LoVo (cell line): Measurements from ENCODE around the gene BNIP2.
A peak's percentile ranks its signal among the peaks of the same experiment; 100 is the strongest.
"Not testable (repeated sequence)": the region's sequence is repeated elsewhere in the genome, so short reads cannot be mapped to it uniquely, and the experiment has no call there.

Experiments used
- DNase-seq: peaks from one replicate; pipeline ENCODE4 v3.0.0-alpha.2; 2016; ENCODE audit warnings: low spot score

BNIP2 gene, protein sequence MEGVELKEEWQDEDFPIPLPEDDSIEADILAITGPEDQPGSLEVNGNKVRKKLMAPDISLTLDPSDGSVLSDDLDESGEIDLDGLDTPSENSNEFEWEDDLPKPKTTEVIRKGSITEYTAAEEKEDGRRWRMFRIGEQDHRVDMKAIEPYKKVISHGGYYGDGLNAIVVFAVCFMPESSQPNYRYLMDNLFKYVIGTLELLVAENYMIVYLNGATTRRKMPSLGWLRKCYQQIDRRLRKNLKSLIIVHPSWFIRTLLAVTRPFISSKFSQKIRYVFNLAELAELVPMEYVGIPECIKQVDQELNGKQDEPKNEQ

DNA sequence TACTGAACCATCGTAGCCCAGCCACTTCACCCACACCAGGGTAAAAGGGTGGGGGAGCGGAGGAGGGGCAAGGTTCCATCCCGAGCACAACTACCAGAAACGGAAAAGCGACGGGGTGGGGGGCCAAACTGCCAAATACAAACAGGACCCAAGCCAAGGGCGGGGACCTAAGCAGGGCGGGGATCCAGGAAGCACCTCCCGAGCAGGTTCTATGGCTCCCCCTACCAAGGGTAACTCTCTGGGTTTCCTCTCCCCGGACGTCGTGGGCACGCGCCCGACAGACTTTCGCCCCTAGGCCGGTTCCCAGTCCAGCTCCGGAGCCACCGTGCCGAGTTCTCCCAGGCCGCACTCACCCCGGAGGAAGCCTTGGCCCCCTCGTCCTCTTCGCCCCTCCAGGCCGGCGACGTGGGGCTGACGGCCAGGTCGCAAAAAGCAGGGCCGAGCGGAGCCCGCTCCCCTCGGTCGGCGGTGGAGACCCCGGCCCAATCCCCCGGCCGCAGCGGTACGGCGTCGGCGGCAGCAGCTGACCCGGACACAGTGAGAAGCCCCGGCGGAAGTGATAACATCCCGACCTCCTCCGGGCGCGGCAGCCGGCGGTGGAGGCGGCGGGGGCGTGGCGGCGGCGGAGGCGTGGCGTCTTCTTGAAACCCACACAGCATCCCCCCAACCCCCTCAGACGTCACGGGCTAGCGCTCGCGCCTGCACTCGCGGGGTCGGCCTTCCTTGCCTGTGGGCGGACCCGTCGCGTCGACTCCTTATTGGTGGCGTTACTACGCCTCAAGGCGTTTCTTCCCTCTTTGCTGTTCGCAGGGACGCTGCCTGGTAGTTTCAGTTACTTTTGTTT is at the start of gene BNIP2:
TSS of gene BNIP2 (minus strand) at position 539 of the 844 bp plus-strand sequence. CDS start 6,863 bp downstream, outside the sequence.
- DNase-seq, result peak; percentile 99

DNA sequence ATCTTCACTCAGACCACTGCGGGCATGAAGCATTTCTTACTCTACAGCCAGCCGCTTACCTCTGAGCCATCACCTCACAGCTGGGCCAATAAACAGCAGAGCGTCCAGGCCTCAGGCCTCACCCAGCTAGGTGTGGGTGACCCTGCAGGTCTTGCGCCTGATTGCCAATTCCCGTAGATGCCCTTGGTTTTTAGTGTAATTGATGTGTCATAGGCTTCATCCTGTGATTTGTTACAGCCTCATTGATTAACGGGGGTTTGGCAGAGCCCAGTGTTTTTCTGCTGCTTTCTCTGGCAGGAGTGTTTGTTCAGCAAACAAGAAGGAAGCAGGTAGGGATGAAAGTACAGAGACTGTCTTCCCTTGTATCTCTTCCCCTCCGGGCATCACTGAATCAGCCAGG is 49.6 kb upstream of the BNIP2 start:
- DNase-seq, result no peak

DNA sequence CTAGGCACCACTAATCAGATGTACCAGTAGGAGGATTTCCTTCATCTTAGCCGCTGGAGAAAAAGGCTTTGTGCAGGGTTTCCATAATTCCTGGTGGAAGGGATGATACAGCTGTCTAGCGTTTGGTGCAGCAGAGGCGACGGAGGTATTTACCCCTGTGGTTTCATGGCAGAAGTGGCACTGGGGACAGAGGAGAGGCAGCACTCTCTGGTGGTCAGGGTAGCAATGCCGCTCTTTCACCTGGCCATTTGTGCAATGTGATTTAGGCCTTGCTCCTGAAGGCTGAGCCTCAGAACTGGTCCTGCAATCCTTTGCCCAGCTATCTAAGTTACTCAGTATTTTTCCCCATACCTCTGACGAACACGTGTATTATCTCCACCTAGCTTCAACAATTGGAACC is 47.1 kb upstream of the BNIP2 start:
- DNase-seq, result no peak

DNA sequence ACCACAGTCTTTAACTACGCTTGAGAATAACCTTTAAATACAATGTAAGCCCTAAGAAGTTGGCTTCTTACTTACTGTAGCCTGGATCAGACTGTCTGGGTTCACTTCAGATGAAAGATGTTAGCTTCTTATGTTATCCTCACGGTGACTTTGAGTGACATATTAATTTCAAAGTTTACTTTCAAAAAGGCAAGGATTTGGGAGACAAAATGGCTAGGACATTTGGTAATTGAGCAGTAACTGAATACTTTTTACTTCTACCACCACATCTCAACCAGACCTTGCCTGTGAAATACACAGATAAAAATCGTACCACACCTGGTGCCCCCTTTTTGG is 36.0 kb upstream of the BNIP2 start:
- DNase-seq, result no peak

DNA sequence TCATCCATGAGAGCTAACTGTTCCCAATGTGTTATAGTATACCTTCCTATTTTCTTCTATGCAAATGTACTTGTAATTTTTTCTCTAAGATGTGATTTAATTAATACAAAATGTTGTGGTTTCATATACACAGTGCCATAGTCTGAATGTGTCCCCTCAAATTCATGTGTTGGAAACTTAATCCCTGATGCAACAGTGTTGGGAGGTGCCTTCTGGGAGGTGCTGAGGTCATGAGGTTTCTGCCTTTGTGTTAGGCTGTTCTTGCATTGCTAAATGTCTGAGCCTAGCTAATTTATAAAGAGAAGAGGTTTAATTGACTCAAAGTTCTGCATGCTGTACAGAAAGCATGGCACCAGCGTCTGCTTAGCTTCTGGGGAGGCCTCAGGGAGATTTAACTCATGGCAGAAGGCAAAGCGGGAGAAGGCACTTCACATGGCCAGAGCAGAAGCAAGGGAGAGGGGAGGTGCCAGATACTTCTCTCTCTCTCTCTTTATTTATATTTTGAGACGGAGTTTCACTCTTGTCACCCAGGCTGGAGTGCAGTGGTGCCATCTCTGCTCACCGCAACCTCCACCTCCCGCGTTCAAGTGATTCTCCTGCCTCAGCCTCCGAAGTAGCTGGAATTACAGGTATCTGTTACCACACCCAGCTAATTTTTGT is 34.7 kb upstream of the BNIP2 start:
- DNase-seq, result no peak

DNA sequence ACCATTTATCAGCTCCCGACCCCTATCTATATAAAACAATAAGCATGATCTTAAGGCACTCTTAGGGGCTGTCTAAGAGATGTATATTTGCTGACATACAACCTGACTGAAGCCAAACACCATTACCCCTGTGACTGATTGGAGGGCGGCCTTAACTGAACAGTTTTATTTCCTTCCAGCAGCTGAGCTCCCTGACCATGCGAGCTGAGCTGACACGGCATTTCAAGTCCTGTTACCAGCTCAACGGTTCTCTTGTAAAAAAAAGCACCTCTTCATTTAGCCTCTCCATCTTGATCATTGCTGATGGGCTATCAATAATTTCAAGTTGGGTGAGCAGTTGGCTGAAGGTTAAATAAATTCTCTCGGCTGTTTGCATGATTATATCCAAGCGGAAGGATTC is 33.4 kb upstream of the BNIP2 start:
- DNase-seq, result no peak

DNA sequence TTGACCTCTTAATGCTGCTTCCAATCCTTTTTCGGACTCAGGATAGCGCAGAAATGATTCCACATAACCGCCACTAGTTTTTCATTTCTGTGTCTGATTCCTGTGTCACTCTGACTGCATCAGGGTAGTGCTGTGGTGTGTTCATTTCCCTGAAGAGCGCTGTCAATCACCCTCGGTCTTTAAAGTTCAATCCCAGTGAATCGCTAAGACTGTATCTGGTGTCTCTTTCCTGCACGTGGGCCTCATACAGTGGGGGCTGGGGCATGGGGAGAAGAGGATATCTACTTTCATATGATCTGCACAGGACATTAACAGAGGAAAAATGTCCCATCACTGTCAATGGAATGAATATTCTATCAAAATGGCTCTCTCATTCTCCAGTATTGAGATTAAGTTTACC is 32.9 kb upstream of the BNIP2 start:
- no peak for DNase-seq

DNA sequence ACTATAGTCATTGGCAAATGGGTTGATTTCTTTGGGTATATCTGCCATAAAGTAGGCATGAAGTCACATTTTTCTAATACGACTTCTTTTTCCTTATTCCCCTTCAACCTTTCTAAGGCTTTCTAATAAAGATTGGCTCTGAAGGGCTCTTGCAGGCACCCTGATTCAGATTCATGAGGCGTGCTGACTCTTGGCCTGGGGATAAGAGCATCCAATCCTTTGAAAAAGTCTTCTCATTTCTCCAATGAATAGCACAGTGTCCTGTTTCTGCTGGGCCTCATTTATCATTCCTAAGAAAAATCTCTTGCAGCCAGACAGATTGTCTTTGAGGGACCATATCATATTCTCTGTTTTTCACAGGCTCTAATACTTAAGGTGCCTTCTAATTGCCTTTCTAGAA is 32.3 kb upstream of the BNIP2 start:
- DNase-seq, result no peak

DNA sequence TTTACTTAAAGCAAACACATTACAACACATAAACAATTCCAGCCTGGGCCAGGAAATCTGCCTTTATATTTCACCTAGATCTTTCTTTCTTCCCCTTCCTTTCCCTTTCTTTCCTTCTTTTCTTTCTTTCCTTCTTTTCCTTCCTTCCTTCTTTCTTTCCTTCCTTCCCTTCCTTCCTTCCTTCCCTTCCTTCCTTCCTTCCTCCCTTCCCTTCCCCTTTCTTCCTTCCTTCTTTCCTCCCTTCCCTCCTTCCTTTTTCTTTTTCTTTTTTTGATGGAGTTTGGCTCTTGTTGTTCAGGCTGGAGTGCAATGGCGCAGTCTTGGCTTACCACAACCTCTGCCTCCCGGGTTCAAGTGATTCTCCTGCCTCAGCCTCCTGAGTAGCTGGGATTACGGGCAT is 24.1 kb upstream of the BNIP2 start:
- DNase-seq, result no peak

DNA sequence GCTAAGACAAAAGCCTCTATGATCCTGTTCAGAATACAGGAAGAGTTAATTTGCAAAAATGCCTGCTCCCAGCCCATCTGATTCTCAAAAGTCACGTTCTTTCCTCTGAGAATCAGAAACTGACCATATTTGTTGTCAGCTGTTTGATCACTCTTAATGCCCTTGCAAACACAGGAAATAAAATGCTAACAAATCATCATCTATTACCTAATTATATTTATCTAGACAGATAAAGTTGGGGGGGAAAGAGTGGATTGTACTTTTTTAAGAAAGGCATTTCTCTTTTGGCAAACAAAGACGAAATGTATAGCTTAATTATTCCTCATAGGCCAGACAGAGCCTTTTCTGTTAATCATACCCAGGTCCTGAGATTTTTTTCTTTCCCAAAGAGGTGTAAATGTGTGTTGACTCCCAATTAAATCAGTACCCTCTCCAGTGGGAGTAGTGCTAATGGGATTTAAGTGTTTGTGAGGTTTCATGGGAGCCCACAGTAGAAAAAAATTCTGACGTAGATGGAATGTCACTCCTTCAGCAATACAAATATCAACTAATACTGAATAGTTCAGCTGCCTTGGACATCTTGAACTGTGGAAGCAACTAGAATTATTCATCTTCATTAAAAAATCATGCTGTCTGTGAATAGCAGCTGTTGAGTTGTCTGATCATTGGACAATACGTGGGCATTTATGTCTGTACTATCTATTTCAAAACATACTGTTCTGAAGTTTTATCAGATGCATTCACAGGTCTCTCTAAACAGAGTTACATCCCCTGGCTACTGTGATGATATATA is 22.5 kb upstream of the BNIP2 start:
- no peak for DNase-seq

DNA sequence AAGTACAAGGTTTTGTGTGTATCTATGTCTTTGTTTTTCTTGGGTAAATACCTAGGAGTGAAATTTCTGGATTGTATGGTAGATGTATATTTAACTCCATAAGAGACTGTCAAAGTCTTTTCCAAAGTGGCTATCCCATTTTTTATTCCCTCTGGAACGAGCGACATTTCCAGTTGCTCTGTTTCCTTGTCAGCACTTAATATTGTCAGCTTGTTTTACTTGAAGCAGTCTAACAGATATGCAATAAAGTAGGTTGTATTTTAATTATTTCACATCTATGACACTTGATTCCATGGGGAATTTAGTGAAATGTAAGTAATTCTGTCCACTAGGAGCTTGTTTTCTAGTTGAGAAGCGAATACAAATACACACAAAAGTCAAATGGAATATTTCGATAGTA is 18.5 kb upstream of the BNIP2 start:
- DNase-seq, result no peak

DNA sequence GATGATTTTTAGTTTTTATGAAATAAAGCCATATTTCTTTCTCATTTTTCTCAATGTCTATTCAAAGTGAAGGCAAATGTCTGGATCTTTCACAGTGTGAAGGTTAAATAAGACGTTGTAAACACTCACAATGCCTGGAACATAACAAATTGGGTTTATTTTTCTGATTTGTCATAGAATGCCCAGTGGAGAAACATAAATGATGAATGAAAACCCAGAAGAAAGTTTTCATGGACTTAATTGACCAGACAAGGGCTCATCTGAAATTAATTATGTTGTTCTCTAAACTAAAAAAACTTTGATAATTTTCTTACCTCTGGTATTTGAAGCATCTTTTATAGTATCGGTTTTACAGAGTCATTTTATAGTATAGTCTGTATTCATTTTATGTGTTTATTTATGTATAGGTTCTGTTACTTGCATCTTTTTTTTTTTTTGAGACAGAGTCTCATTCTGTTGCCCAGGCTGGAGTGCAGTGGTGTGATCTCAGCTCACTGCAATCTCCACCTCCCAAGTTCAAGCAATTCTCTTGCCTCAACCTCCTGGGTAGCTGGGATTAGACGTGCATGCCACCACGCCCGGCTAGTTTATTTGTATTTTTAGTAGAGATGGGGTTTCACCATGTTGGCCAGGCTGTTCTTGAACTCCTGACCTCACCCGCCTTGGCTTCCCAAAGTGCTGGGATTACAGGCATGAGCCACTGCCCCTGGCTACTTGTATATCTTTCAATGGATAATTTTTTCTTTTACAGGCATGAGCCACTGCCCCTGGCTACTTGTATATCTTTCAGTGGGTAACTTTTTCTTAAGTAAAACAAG is 15.1 kb upstream of the BNIP2 start:
- DNase-seq, result no peak

DNA sequence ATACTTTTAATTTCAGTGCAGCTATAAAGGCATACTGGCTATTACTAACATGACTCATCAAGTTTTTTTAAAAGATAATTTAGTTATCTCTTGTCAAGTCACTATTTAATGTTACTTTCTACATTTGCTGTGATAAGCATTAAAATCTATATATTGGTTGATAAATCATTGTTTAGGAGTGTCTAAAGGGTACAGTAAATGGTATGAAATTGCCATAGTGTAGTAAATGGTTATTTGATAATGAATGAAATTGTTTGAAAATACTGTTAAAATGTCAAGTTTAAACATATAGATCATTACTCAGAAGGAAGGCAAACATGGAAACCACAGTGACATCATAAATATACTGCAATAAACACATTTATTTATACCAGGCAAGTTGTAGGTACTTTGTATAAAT is 13.2 kb upstream of the BNIP2 start:
- no peak for DNase-seq

DNA sequence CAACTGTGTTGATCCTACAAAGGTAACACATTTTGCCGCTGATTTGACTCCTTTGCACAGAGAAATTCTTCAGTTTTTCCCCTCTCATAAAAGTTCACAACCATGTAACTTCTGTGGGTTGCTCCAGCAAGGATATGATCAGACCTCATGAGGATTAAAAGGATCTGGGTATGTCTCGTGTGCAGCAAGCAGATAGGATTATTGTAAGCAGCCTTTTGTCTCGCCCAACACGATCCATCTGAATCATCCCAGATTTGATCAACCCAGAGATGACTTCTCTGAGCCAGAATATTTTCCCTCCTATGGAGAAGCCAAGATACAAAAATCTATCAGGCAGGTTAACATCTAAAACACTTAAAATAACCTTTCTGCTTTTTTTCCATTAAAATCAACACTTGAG is 12.8 kb upstream of the BNIP2 start:
- no peak for DNase-seq

DNA sequence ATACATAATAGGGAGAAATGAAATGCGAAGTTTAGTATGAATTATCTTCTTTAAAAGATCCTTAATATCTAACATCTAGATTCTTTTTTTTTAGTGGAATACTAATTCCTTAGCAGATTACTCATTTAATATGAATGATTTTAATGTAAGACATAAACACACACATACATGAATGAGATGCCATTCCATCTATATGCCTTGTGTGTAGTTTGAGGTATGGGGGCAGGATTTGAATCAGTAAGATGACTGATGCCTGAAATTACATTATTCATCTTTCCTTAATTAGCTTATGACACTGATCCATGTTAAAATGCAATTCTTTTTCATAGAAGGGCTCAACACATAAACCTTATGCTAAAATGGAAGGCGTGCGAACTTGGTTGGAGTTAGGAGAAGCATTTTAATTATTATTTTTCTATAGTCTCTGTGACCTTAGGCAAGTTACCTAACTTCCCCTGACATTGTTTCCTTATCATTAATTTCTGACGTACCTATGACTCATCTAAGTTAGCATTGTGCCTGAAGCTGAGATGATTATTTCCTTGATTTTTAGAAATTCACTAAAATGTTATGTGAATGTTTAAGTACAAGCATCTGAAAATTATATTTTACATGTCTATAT is 10.8 kb upstream of the BNIP2 start:
- peak; percentile 23 for DNase-seq

DNA sequence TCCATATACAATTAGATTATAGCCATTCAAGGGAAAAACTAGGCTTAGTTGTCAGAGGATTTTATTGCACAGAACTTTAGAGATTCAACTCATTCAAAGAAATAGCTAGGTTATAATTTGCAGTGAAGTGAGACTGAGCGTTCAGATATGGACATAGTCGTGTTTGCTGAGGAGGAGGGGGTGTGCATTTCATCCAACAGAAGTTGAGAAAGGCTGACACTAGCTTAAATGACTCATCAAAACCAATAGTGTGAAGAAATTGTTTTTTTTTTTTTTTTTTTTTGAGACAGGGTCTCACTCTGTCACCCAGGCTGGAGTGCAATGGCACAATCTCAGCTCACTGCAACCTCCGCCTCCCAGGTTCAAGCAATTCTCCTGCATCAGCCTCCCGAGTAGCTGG is 8.9 kb upstream of the BNIP2 start:
- not testable (repeated sequence) for DNase-seq

DNA sequence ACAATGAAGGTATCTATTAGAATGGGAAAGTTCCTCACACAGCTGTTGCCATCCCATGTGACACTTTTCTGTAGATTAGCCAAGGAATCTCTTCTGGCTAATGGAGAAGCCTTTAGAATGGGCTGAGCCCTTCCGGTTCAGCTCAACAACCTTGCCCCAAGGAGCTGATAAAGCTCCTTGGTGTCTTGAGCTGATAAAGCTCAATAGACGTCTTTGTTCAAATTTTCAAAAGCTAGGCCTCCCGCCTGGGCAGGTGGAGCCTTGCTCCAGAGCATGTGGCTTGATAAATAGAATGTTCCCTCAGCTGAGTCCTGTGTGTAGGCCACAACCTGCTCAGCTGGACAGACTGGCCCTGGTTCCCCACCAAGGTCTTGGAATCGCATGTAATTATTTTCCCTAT is 7.2 kb upstream of the BNIP2 start:
- no peak for DNase-seq

DNA sequence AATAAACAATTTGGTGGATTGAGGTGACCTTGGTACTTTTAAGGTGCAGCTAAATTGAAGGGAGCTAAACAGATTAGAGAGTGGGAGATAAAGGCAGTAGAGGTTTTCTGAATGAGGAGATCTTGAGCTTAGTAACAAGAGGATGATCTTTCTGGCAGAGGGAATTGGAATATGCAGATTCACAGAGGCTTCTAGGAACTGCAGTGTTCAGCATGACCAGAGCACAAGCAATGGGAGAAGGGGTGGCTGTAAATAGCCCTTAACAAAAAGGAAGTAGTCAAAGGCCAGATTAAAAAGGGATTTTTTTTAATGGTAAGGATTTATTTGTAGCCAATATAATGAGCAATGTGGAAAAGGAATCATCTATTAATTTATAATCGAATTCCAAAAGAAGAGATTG is 5.7 kb upstream of the BNIP2 start:
- no peak for DNase-seq

DNA sequence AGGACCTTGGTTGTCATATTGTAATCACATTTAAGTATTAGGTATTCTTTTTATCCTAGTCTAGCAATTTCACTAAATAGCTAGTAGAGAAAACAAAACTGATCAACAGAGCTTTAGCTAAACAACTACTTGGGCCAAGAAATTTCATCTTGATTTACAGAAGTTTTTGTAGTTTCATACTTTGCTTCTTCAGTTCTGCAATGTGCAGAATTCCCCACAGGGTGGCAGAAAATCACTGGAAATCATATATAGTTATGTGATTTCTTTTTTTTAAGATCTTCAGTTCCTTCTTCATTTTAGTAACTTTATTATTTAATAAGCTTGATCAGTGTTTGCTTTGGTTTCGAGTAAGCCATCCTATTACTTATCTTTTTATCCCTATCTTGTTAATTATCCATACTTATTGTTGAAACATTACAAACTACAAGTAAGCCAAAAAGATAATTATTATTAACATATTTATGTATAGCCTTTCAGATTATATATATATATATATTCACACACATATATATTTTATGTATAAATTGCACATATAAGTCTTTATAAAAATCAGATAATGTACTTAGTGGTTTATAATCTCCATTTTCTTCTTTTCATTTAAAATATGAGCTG is 2.2 kb upstream of the BNIP2 start:
- DNase-seq, result peak; percentile 53

DNA sequence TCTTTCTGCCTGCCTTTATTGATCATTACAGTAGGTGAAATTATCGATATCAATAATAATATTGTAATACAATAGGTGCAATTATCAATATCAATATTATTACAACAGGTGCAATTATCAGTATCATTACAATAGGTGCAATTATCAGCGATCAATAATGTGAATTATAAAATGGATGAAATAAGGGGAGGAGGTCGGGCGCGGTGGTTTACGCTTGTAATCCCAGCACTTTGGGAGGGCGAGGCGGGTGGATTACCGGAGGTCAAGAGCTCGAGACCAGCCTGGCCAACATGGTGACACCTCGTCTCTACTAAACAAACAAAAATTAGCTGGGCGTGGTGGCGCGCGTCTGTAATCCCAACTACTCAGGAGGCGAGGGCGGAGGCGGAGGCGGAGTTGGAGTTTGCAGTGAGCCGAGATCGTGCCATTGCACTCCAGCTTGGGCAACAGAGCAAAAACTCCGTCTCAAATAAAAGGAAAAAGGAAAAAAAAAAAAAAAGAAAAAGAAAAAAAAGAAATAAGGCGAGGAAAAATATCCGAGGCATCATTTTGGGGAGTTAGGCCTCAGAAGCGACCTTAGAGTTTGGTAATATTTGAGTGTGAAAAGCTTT is 611 bp upstream of the BNIP2 start:
- DNase-seq, result peak; percentile 80
